Upper lobe of left lung (tissue), 4 donors: Measurements from ENCODE around the gene ECEL1.
"Not testable (repeated sequence)": the region's sequence is repeated elsewhere in the genome, so short reads cannot be mapped to it uniquely, and the experiment has no call there.

Experiments used
- EP300 ChIP-seq, 4 donors: sonication (generic); formaldehyde crosslinking; IDR thresholded peaks; one replicate each; pipeline ENCODE4 v1.5.1; 2017; ENCODE audit warnings: antibody characterized with exemption in 4 of 4, control low read depth in 2 of 4
- POLR2AphosphoS5 ChIP-seq, 2 donors: sonication (generic); formaldehyde crosslinking; IDR thresholded peaks; one replicate each; pipeline ENCODE4 v1.5.1; 2017; ENCODE audit warnings: antibody characterized with exemption in 2 of 2
- TF ChIP-seq, protein P1 (sequence below), 6 experiments: fragments of 450-650 bp in 4 of 6; fragments of 200-600 bp in 2 of 6; sonication (generic) in 2 of 6; IDR thresholded peaks; one replicate each; pipeline ENCODE4 v1.5.1; 2016 to 2019; ENCODE audit warnings: antibody characterized with exemption in 6 of 6

DNA sequence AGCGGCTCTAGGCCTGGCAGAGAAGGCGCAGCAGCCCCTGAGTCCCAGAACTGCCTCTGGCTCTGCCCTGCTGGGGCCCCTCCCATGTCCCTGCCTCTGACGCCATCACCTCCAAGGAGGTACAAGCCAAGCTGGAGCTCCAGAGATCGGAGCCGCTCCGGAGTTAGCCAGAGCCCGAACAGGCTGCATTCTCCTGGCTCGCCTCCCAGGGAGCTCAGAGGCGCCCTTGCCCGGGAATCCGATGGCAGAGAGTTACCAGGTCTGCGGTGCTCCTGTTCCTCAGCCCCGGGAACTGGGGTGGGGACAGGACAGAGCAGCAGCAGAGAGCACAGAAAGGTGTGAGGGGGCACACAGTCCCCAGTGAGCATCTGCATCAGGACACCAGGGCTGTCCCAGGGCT is 44.6 kb downstream of the ECEL1 start:
- not testable (repeated sequence) for TF ChIP-seq POLR2AphosphoS5, EP300 (IDR thresholded peaks at IDR 0.05)
- TF ChIP-seq, protein P1, sequence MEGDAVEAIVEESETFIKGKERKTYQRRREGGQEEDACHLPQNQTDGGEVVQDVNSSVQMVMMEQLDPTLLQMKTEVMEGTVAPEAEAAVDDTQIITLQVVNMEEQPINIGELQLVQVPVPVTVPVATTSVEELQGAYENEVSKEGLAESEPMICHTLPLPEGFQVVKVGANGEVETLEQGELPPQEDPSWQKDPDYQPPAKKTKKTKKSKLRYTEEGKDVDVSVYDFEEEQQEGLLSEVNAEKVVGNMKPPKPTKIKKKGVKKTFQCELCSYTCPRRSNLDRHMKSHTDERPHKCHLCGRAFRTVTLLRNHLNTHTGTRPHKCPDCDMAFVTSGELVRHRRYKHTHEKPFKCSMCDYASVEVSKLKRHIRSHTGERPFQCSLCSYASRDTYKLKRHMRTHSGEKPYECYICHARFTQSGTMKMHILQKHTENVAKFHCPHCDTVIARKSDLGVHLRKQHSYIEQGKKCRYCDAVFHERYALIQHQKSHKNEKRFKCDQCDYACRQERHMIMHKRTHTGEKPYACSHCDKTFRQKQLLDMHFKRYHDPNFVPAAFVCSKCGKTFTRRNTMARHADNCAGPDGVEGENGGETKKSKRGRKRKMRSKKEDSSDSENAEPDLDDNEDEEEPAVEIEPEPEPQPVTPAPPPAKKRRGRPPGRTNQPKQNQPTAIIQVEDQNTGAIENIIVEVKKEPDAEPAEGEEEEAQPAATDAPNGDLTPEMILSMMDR (IDR thresholded peaks at IDR 0.05): not testable (repeated sequence)
